GM18517 (cell line): ENCODE data around the gene SCNN1G.

ENCODE experiments used
- ATAC-seq: cut with Tn5 transposase; IDR thresholded peaks from one replicate; pipeline ENCODE4 v1.9.1; 2021; ENCODE audit warnings: mild to moderate bottlenecking, moderate library complexity; ENCODE audit not compliant: unreplicated experiment

SCNN1G gene

DNA sequence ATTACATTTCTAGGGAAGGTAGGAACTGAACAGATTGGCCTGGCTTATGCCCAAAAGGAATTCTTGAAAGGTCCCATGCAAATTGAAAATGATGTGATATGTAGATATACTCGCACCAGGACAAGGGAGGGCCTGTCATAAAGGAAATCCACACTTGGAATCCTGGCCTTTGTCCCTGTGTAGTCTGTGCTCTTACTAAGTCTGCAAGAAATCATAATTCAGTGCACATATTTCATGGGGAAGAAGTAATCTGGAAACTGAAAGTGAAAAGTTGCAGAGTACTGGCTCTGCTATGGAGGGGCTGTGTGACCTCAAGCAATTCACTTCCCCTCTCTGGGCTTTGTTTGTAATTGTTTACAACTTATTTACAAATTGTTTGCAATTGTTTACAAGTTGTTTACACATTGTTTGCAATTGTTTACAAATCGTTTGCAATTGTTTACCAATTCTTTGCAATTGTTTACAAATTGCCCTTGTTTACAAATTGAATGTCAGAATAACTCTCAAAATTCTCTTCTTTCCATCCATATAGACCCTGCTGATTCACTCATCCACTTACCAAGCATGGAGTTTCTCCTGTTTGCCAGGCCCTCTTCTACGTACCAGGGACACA is 12.9 kb downstream of the SCNN1G start:
- ATAC-seq: no peak

DNA sequence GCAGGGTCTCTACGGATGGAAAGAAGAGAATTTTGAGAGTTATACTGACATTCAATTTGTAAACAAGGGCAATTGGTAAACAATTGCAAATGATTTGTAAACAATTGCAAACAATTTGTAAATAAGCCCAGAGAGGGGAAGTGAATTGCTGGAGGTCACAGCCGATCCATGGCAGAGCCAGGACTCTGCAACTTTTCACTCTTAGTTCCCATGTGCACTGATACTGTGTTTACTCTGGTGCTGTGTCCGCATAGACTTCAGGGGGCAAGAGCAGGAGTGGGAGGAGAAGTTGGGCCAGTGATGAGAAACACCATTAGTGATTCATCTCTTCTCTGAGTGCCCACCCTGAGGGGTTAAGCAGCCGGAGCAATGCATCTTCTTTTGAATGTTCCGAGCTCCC is 14.0 kb downstream of the SCNN1G start:
- ATAC-seq: no peak

DNA sequence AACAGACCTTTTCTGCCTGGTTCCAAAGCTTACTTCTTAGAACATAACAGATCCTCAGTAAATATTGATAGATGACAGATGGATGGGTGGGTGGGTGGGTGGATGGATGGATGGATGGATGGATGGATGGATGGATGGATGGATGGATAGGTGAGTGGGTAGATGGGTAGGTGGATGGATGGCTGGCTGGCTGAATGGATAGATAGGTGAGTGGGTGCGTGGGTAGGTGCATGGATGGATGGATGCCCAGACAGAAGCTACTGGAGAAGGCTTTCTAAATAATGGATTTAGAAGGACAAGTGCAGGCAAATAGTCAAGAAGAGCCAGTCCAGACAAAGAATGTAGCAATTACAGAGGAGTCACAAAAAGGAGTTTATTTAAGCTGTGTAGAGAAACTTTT is 19.6 kb downstream of the SCNN1G start:
- ATAC-seq: no peak

DNA sequence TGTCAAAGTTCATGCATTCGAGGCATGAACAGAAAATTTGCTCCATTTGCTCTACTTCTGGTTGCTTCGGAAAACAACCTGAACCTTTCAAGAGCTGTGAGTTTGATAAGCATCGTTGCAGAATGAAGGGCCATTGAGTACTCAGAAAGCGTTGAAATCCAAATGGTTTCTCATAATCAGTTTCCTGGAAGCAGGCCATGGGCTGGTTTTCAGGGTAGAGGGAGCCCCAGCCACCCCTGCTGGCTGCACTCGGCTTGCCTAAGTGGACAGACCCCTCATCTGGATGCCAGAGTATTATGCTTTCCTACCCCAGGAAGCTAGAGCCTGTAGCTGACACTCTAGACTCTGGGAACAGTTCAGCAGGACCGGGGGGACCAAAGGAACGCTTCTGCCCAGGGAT is 24.4 kb downstream of the SCNN1G start:
- no peak for ATAC-seq

DNA sequence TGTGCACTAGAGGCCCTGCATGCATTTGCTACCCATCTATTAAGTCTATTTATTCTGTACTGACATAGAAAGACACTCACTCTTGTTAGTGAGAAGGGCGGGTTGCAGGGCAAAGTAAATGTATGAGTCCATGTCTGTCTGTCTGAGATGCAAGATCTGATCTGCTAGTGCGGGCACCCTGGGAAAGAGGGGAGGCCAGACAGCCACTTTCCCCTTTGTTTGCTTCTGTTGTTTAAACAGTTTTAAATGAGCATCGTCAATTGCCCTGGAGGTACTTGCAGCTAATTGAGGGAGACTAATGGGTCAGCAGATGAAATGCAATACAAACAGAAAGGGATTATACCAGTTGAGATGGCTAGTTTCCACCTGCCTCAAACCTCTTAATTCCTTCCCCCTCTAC is 24.9 kb downstream of the SCNN1G start:
- no peak for ATAC-seq

DNA sequence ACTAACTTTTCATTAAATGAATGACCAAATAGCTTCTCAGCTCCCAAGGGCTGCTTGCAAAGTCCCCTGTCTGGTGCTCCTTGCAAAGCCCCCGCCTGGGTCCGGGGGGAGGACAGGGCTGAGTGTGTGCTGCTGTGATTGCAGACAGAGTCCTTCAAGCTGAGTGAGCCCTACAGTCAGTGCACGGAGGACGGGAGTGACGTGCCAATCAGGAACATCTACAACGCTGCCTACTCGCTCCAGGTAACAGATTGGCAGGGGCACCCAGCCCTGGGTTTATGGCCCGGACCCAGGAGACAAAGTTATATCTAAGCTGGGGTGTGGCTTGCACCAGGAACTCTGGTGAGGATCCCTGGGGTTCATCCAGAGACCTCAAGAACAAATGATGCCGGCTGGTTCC is 27.1 kb downstream of the SCNN1G start:
- no peak for ATAC-seq

DNA sequence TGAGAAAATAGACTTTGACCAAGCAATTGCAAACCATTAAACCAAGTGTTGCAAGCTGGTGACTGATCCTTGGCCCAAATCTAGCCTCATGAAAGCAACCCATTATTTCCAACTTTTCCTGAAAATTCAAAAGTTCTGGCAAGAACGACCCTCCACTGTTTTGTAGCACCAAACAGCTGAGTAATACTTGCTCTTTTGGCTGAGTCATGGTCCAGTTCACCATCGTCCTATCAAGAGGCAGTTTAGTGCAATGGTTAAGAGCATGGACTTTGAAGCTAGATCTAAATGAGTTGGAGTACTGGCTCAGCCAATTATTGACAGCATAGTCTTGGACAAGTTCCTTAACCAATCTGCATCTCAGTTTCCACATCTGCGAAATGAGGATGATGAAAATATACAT is 31.3 kb downstream of the SCNN1G start:
- ATAC-seq: no peak

DNA sequence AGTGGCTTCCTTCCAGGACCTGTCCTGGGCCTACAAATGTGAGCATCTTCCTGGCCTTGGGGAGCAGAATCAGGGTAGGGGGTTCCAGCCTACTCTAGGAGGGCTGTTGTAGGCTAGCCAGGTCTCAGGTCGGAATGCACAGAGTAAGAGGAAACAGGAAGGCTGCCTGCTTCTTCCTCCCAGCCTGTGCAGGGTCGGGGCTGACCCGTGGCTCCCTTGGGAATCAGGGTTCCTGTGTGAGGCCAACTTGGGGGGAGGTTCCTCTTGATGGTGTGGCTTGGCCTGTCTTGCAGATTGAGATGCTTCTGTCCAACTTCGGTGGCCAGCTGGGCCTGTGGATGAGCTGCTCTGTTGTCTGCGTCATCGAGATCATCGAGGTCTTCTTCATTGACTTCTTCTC is 32.3 kb downstream of the SCNN1G start:
- no peak for ATAC-seq

DNA sequence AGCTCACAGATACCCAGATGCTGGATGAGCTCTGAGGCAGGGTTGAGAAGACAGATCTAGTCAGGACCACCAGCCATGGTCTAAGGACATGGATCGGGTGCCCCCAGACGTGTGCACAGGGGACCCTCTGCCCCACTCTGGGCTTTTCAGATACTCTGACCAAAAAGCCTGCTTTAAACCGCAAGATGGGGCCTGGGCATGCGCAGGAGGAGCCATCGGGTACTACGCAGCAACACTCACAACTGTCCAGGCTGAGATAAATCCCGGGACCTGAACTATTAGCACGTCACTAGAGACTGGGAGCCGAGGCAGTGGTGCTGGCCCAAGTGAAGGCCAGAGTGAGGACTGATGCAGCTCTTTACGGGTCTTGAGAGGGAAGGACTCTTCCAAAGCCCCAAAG is 32.9 kb downstream of the SCNN1G start:
- ATAC-seq: no peak

DNA sequence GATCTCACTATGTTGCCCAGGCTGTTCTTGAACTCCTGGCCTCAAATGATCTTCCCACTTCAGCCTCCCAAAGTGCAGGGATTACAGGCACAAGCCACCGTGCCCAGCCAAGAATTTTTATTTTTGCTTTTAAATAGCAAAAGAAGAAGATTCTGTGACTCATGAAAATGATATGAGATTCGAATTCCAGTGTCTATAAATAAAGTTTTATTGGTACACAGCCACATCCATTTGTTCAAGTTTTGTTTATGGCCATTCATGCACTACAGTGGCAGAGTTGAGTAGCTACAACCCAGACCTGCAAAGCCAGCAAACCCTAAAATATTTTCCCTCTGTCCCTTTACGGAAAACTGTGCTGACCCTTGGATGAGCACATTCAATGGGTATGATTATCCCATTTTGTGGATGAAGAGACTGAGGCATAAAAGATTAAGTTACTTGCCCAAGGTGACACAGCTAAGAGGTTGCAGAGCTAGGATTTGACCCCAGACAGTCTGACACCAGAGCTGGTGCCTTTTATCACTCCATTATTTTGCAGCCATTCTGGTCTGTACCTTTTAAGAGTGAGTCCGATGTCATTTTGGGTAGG is 34.2 kb downstream of the SCNN1G start:
- no peak for ATAC-seq

DNA sequence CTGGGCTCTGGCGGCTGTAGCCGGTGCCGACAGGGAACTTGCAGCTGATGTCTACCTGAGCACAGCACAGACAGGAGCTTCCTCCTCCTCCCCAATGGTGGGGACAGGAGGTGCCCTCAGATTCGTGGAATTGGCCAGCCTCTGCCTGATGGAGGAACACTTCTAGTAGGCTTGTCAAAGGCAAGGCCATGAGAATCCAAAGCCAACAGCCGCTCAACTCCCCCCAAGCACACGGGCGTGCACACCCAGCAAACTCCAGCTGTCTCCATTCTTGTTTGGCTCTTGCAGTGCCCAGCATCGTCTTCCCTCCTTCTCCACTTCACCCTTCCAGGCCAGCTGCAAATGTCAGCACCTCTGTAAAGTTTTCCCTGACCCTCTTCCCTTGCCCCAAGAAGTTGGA is 35.1 kb downstream of the SCNN1G start:
- no peak for ATAC-seq

DNA sequence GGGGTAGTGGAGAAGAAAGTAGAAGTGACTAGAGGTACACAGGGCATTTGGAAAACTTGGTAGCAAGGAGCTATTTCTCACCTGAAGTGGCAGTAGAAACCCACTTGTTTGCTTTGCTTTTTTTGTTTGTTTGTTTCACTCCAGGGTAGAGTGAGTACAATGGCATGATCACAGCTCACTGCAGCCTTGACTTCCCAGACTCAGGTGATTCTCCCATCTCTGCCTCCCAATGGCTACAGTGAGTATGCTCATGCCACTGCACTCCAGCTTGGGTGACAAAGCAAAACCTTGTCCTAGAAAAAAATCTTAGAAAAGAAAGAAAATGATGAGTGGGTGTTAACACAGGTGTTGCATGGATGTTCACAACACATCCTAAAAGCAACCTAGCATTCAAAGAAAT is 40.4 kb downstream of the SCNN1G start:
- ATAC-seq: no peak

DNA sequence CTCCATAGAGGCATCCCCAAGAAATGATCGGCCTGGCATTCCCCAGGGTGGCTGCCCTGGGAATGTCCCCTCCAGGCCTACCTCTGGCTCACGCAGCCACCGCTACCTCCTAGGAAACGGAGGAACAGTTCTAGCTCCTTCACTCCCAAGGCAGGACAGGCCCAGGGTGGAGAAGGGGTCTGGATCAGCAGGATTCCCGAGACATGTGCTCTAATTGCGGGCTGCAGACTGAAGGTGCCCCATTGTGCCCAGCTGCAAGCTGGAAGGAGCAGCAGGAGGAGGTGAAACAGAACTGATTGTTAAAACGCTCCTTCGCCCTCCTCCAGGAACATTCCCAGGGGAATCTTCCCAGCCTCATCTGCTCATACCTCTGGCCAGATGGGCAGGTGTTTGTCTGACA is 40.8 kb downstream of the SCNN1G start:
- ATAC-seq: no peak

DNA sequence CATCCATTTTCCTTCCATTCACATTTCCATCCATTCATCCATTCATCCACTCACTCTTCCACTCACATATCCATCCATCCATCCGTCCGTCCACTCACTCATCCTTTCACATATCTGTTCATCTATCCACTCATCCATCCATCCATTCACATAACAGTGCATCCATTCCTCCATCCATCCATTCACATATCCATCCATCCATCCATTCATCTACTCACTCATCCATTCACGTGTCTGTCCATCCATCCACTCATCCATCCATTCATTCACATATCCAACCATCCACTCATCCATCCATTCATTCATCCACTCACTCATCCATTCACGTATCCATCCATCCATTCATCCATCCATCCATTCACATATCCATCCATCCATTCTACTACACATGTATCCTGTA is 42.6 kb downstream of the SCNN1G start:
- no peak for ATAC-seq

DNA sequence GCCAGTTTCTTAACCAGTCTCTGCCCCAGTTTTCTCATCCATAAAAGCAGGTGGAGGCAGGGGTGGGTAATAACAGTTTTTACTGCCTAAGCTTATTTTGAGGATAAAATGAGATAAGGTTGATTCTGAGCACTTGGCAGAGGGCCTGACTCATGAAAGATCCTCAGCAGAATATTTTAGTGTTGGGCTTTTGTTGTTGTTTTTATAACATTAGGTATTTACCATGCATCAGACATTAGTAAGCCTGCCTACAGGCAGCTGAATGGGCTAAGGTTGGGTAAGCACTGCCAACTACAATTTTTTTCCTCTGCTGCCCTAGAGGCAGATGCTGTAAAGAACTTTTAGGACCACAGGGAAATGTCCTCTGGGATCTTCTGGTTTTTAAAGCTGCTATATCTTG is 43.1 kb downstream of the SCNN1G start:
- ATAC-seq: no peak

DNA sequence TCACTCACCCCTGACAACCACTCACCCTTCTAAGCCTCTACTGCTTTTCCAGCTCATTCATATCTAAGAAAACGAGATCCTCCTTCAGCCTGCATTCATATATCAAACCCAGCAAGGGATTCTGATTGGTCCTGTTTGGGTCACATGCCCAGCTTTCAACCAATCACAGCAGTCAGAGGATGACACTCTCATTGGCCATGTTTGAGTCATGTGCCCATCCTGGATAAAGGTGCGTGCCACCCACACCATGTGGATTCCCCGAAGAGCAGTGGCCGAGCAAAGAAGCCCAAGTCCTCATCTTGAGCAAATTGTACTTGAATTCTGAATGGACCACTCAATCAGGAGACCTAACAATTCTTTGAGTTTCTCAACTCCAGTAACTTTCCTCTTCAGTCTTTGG is 45.0 kb downstream of the SCNN1G start:
- ATAC-seq: no peak

DNA sequence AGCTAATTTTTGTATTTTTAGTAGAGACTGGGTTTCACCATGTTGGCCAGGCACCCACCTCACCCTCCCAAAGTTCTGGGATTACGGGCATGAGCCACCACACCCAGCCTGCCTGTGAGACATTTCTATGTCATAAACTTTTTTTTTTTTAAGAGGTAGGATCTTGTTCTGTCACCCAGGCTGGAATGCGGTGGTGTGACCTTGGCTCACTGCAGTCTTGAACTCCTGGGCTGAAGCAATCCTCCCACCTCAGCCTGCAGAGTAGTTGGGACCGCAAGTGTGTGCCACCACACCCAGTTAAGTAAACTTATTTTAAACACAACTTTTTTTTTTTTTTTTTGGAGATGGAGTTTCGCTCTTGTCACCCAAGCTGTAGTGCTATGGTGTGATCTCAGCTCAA is 47.2 kb downstream of the SCNN1G start:
- ATAC-seq: no peak

DNA sequence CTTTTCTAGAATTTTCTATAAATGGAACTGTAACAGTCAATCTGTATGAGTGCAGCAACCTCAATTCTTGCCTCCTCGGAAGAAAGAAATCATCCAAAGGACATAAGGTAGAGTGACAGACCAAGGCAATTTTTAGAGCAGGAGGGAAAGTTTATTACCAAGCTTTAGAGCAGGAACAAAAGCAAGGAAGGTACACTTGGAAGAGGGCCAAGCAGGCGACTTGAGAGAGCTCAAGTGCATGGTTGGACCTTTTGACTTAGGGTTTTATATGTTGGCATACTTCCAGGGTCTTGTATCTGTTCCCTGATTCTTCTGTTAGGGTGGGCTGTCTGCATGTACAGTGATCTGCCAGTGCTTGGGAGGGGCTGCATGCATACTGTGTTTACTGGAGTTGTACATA is 50.3 kb downstream of the SCNN1G start:
- no peak for ATAC-seq

DNA sequence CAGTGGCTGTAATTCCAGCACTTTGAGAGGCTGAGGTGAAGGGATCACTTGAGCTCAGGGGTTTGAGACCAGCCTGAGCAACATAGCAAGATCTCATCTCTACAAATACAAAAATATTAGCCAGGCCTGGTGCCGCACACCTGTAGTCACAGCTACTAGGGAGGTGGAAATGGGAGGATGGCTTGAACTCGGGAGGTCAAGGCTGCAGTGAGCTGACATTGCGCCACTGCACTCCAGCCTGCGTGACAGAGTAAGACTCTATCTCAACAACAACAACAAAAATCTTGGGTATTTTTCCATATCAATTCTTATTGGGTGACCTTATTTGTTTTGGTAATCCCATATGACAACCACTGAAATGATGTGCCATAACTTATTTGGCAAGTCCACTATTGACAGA is 52.6 kb downstream of the SCNN1G start:
- ATAC-seq: no peak

DNA sequence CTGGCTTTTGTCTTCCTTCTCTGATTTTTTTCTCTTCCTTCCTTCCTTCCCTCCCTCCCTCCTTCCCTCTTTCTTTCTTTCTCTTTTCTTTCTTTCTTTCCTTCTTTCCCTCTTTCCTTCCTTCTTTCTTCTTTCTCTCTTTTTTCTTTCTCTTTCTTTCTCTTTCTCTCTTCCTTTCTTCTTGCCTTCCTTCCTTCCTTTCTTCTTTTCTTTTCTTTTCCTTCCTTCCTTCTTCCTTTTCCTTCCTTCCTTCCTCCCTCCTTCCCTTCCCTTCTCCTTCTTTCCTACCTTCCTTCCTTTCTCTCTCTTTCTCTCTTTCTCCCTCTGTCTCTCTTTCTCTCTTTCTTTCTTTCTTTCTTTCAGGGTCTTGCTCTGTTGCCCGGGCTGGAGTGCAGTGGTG is 54.4 kb downstream of the SCNN1G start:
- ATAC-seq: no peak

DNA sequence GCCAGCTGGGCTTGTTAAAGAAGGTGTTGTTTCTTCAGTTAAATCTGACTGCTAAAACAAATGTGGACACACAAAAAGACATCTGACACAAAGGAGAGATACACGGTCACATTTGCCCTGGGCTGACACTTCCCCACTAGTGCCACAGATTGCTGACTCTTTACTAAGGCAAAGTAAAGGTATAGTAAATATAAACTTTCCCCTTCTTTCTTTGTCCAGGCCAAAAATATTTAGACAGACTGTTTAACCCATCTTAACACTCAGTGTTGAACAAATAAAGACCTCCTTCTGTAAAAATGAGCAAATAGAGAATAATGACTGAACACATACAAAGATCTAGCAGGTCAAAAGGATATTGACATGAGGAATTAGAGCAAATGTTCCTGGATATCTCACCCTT is 58.4 kb downstream of the SCNN1G start:
- no peak for ATAC-seq

DNA sequence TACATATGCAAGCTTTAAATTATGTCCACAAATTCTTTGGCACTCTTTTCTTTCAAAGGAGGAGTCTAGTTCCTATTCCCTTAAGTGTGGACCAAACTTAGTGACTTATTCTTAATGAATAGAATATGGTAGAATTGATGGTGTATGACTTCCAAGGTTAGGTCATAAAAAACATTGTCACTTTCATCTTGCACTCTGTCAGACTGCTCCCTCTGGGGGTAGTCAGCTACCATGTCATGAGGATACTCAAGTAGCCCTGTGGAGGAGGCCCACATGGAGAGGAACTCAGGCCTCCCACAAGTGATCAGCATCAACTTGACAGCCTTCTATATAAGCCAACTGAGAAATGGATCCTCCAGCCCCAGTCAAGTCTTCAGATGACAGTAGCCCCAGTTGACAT is 61.6 kb downstream of the SCNN1G start:
- no peak for ATAC-seq

DNA sequence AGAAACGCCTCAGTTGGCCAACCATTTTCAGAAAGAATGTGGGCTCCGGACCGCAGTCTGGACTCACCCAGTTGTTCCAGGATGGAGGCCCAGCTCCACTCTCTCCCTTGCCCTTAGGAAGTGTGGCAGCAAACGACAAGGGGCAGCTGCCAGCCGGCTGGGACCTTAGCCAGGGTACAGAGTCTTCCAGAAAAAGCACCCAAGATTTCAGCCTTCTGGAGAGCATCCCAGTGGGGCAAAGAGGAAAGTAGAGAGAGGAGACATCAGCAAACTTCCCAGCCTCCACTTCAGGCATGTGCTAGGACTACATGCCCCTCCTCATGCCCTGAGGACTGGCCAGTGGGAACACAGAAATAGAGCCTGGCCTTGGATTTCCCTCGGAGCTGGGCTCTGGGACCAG is 62.7 kb downstream of the SCNN1G start:
- ATAC-seq: no peak
